ENCODE measurements around the gene FANCC.

FANCC gene

DNA sequence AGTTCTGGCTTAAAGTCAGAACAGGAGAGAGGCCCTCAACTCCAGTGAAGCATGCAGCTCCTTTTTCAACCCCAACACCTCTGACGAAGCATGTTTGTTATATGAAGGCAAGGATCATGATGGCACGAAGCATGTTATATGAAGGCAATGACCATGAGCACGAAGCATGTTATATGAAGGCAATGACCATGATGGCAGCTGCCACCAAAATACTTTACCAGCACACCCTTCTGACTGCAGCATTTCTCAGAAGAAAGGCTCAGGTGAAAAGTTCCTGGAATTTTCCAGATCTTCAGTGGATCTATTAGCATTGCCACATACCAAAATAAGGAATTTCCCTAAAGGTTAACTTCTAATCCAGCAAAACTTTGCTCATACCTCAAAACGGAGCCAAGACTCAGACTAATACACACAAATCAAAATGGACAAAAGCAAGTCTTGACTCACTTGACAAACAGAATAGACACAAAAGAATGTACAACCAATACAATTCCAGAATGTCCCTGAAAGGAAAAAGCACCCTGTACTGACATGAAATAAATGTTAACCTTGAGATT lies 217.4 kb downstream of the FANCC start:
- DNase-seq (ENCODE audit: low read depth), result peak; percentile 32

DNA sequence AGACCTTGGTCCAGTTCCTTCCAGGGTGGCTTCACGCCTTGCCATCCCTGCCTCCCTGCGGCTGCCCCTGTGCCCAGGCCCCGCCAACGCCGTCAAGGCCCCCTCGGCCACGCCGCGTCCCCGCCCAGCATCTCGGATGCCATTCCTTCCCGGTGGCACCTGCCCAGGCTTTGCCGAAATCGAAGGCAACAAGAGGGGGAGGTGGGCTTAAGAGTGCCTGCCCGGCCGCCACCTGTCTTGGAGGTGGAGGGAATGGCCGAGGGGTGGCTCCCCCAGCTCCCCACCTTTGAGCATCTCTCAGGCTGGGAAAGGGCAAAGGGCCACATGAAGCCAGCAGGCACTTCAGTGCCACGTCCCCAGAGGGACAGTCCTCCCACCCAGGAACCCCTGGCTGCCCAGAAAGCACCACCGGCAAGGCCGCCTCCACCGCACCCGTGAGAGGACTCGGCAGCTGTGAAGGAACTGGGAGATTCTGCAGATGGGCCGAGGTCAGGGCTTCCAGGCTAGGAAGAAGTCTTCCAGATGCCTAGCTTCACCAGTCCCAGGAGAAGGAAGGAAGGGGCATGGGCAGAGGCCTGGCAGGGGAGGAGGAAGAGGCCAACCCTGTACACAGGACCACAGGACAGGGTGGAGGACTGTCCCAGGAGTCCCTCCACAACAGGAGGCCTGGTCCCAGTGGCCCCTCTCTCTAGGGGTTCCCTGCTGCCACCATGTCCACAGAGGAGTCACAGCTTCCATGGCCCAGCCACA lies 218.0 kb downstream of the FANCC start:
- DNase-seq (ENCODE audit: low read depth), result no peak

DNA sequence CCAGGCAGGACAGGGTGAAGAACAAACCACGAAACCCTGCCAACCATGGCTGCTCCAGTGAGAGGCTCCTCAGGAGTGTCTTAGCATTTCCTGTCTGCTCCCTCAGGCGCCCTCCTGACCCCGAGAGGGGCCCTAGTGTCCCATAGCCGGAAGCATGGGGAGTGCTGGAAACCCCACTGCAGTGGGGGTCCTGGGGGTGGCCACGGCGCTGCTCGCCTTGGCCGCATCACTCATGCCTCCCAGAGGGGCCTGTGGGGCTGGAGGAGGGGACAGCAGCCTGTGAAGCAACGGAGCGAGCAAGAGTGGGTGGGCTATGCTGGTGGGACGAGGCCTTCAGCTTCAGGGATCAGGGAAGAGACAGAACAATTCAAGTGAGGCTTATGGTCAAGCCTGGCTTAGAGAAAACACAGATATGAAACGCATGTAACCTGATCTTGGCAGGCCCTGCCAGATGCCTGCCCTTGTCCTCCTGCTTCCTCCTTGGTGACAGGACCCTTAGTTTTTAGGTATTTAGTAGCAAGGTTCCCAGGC lies 219.1 kb downstream of the FANCC start:
- DNase-seq (ENCODE audit: low read depth), result no peak

DNA sequence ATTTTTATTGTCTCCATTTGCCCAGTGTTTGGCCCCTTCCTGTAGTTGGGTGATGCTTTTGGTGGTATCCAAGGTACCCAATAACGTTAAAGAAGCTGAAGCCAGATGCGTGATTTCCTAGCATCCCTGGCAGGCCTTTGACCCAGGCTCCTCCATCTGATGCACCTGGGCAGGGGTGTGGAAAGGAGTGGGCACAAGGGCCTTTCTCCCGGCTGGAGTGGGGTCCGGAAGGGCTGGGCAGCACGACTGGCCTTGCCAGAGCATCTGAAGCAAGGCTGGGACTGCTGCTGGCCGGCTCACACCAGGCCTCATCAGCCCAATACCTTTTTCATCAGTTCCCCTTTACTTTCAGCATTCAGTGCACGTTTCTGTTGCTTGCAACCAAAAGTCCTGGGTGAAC lies 220.2 kb downstream of the FANCC start:
- no peak for DNase-seq (ENCODE audit: low read depth)

DNA sequence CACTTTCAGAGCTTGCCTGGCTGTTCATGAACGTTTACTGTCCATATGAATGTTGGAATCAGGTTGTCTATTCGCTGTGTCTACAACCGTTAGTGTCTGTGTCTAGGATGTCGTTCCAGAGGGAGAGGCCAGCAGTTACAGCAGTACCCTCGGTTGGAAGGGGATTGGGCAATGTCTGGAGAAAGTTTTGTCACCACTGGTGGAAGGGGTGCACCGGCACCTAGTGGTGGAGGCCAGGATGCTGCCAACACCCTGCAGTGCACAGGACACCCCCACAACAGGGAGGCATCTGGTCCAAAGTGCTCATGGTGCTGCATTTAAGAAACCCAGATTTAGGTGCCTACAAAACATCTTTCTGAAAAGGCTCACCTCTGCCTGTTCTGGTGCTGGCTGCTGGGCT lies 220.7 kb downstream of the FANCC start:
- DNase-seq (ENCODE audit: low read depth), result peak; percentile 35

DNA sequence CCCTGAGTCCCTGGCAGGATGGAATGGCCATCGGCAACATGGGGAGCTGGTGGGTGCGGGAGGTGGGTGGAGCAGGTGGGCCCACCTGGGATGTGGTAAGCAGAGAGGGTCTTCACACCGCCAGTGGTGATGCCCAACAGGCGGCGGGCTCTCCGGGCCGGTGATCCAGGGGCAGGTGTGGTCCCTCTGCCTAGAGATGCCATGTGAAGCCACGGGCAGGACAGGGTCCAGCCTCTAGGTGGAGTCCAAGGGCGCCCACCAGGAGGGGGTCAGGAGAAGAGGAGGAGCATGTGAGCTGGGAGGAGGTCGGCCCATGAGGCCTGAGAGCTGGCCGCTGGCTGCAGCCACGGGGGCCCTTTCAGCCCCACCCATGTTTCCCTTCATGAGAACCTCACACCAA lies 221.1 kb downstream of the FANCC start:
- DNase-seq (ENCODE audit: low read depth), result no peak

DNA sequence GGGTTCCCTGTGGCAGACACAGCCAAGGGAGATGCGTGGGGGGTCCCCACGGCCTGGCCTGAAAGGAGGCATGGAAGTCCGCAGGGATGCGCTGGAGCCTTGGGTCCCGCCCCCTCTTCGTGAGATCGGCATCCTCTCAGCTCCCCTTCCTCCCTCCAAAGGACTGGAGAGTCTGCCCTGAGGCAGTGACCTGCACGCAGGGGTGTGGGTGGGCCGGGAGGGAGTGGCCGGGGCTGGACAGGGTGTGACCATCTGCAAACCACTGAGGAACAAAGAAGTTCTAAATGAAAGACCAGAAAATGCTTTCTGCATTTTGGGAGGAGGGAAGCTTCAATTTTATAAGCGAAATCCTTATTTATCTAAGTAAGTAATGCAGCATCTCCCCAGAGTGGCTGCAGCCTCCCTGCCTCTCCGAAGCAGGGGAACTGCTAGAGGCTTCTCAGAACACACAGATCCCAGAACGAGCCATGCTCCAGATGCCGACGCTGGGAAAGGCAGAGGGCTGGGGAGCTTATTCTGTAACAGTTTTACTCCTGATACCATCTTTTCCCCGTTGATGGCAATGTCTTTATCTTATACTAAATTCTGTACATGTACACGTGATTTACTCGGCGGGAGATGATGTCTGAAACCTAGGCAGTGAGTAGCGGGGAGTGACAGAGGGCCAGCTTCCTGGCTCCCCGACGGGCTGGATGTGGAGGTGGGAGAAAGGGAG lies 221.7 kb downstream of the FANCC start:
- DNase-seq (ENCODE audit: low read depth), result no peak

DNA sequence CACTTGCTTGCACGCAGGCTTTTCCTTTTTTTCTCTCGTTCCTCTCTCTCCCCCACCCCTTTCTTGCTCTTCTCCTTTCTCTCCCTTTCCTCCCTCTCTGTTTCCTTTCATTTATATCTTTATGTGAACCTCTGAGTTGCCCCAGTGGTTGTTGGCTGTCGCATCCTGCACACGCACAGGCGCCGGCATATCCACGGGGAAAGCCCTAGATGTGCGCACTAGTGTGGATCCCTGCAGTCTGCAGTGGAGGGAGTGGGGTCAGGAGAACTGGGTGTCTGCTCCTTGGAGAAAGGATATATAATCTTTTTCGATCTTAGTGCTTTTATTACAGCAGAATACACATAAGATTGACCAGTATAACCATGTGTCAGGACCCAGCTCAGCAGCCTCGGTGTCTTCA lies 223.5 kb downstream of the FANCC start:
- DNase-seq (ENCODE audit: low read depth), result no peak

DNA sequence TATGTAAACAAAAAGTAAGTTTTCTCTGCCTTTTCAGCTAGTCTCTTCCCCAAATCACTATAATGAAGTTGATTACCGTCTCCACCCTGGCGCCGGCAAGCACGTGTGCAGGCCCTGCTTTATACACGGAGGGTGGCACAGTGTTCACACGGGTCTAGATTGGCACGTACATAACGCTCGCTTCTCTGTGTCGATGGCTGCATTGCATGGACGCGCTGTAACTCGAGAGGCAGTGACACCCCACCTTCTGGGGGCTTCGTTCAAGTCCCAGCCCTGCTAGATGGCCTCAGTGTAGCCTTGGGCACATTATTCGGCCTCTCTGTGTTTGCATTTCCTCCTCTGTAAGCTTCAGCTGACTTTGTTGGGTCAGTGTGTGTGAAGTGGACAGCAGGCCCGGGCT lies 223.9 kb downstream of the FANCC start:
- no peak for DNase-seq (ENCODE audit: low read depth)

DNA sequence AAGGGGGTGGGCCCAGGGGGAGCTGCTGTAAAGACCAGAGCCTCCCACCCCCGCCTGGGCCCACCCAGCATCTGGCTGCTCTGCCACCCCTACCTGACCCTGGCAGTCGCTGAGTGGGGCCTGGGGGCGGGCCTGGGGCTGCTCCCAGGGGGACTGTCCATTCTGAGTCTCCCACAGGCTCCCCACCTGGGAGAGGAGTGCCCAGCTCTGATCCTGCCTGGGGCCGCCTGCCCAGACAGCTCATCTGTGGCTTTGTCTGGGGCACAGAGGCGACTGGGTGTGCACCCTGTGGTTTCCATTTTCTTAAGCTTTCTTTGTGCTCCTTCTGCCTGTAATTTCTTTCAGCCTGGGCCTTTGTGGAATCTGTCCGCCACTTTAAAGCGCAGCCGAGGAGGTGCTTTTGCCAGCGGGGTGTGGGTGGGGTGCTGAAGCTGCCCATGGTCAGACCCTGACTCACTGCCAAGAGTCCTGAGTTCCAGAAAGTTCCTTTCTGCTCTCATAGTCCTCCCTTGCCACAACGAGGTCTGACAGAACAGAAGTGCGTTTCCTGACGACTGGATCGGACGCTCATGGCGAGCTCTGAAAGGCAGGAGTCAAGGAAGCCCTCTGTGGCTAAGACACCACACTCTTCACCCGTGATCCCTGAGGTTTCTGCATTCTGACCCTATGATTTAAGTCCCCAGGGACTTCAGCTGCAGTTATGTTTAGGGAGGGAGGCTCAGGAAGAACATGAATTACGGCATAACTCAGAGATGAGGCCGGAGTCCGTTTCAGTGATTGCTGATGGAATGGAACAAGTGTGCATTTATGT lies 225.0 kb downstream of the FANCC start:
- DNase-seq (ENCODE audit: low read depth), result peak; percentile 68

DNA sequence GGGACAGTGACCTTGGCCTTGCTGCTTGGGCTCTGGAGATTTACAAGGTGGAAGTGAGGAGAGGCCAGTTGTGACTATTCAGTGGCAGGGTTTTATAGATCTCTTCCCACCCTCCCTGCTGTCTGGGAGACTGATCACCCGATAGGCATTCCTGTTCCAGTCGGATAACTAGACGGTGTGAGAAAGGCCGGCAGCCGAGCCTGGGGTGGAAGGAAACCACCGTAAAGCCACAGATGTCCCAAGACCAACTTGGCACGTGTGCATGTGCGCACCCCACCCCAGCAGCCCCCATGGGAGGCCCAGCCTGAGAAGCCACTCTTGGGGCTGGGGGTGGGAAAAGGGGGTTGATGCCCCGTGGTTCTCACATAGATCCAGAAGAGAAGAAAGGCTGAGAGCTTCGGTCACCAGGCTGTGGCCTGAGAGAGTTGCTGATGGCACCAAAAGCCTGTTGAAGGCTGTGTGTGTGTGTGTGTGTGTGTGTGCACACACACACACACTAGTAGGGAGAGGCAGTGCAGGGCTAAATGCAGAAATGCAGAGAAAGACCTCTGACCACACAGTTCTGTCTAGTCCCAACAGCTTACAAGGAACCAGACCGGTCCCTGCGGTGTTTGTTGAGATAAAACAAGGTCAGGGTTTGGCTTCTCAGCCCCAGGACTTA lies 225.8 kb downstream of the FANCC start:
- peak; percentile 77 for DNase-seq (ENCODE audit: low read depth)

DNA sequence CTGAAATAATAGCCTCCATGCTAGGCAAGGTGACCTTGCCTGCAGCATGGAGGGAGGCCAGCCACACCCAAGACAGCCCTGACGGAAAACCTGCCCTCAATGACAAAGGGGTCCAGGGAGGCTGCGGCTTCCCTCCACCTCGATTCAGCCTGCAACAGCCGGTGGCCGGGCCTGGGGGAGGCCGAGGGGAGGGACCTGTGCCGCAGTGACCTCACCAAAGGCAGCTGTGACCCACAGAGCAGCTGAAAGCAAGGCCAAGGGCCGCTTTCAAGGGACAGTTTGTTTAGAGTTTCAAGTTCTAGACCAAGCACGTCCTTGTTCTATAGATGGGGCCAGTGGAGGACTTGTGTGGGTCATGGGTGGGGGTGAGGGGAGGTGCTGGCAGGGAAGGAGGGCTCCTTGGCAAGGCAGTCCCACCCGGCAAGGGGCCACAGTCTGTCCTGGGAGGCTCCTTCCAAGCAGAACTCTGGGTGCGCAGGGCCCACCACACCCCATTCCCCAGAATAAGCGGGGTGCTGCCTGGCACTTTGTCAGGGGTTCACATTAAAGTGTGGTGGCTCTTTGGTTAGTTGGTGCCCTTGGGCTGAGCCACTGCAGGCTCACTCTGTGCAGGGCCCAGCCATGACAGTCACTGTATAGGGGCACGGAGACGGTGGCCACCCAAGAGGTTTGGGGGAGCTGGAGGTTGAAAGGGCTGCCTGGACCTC lies 226.5 kb downstream of the FANCC start:
- no peak for DNase-seq (ENCODE audit: low read depth)

DNA sequence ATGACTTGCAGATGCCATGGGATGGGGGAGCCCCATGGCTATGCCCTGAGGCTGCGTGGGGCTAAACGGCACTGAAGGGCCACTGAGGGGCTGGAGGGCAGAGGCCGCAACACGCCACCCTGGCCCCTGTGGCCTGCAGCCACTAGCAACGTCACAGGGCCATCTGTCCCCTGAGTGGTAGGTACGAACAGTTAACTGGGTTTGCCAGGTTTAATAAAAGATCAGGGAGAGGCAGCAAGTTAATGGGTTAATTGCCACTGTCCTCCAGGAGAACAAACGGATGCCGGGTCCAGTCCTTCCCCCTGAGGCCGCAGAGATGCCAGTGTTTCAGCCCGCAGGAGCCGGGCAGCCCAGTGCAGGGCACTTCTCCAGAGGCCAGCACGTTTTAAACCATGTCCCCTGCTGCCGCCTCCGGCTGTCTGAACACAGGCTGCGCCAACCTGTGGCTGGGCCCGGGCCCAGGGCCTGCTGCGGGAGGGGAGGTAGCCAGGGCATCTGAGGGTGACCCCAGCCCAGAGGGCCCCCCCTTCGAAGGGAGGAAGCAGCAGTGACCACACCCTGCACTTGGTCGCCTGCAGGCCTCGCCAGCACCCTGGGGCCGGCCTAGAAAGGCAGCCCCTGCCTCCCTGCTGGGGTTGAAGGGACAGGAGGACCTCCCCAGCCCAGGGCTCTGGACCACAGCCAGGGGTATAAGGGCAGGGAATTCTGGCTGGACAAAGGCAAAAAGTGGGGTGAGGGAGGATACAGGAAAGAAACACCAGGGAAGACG lies 227.3 kb downstream of the FANCC start:
- no peak for DNase-seq (ENCODE audit: low read depth)

DNA sequence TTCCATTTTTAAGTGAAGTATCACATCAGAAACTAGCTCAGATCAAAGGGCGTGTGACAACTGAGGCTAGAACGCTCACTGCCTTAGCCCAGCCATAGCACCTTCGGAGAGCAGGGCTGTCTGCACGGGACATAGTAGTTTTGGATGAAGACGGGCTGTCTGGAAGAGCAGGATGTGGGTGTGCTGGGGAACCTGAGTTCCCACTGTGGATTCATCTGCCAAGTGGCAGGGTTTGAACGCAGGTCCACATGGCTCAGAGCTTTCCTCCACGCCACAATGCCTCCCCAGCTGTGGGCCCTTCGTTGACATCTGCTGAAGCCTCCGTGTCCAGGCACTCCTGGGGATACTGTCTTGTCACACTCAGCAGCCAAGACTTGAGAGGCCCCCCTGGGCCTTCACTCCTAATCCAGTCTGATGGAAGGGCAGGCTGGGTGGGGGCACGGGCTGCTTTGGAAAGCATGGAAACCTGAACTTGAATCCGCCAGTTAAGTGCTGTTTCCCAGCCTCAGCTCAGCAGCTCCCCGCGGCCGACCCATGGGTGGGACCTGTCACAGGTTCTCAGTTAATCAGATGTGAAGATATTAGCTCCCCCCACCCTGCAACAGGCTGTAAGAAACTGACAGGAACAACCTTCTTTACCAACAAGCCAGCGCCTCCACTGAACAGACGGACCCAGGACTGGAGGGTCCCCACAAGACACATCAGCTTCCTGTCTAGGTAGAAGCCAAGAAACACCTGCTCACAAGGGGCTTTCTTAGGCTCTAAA lies 228.1 kb downstream of the FANCC start:
- DNase-seq (ENCODE audit: low read depth), result no peak

DNA sequence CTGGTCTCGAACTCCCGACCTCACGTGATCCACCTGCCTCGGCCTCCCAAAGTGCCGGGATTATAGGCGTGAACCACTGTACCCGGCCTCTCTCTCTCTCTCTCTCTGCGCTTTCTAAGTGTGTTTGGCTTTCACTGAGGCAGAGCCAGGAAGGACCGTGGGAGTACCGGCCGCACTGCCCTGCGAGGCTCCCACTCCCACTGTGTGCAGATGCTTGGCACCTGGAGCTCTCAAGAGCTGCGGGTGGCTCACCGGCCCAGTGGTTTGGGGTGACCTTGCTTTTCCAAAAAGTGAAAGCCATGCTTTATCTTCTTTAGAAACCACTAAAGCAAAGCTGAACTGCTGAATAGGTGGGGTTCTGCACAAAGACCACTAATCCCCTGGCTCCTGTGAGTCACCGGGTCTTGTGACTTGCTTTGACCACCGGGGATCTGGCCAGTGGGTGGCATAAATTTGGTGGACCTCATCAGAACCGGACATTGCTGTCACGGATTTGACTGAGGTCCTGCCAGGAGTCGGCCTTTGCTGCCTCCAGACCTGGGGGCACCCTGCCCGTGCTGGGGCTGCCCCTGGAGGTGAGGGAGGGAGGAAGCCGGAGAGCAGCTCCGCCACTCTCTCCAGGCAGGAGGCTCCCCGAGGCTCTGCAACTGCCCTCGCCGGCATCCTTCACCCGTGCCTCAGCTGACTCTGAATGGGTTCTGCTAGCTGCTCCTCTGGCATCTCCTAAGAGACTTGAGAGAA lies 228.9 kb downstream of the FANCC start:
- DNase-seq (ENCODE audit: low read depth), result peak; percentile 69

DNA sequence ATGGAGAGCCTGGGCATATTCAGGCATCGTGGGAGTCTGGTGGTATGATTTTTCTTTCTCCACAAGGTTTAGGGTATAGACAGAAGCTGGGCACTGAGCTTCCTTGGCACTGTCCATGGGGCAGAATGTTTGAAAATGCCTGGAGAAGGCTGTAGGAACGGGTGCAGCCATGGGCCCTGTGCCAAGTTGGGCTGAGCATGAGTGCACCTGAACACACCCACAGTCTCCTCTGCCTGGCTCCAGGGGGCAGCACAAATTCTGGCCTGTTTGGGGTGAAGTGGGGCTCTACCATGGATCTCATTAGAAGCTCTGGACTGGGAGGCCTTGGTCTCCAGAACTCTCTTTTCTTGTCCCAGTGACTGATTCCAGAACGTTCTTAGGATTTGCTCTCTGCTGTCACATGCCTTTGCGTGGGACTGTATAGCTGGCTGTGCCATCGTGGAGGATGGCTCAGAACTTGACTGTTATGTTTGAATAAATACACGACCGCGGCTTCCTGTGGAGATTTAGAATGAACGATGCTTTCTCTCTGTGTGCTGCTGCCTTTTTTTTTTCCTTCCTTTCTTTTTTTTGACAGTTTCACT lies 229.8 kb downstream of the FANCC start:
- DNase-seq (ENCODE audit: low read depth), result no peak

DNA sequence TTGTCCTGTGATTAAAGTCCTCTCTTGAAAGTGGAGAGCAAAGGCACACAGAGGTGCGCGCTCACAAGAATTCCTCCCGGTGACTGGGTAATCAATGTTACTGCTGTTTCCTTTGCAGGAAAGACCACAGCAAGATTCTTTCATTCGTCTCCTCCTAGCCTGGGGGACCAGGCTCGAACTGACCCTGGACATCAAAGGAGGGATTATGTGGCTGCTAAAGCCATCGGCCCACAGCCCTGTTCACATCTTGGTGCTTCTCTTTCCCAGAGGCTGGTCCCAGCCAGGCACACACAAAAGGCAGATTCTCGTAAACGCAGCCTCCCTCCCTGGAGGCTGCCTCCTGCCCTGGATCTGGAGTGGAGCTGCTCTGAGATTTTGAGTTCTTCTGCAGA lies 230.9 kb downstream of the FANCC start:
- DNase-seq (ENCODE audit: low read depth), result no peak

DNA sequence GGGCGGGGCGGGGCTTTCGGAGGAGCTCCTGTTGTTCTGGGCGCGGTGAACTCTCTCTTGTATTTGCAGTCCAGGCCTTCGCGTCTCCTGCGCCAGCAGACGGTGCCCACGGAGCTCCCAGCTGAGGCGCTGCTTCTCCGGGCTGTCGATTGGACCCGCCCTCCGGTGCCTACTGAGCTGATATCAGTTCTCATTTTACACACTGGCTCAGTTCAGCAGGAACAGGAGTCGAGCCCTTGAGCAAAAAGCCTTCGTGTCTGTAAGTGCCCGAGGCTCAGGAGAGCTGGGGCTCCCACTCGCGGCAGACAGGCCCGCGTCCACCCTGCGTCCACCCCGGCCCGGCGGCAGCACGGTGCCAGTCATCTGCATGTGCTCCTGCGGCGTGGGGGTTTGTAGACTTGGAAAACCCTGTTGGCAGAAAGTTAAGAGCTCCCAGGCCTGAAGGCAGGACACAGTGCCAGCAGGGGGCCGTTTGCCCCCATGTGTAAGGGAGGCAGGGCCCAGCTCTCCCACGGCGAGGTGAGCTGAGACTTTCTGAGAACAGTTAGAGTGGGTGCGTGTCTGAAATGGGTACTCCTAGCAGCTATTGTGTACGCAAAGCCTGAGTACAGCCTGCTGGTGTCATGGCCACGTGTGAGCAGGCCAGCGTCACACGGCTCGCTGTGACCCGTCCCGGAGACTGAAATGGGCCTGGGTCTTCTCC lies 231.5 kb downstream of the FANCC start:
- no peak for DNase-seq (ENCODE audit: low read depth)
